GM18498 (cell line): Measurements from ENCODE around the gene PLAC8L1.

Source experiments
- ATAC-seq: cut with Tn5 transposase; IDR thresholded peaks from one replicate; pipeline ENCODE4 v1.9.1; 2021; ENCODE audit warnings: mild to moderate bottlenecking, moderate library complexity; ENCODE audit not compliant: unreplicated experiment

PLAC8L1 gene

GRCh38 chr5:146081556-146081955 is 23.8 kb downstream of the PLAC8L1 start:
- ATAC-seq: no peak

GRCh38 chr5:146079695-146080373 is 25.5 kb downstream of the PLAC8L1 start:
- no peak for ATAC-seq

- no peak for ATAC-seq
These were observed 26.8 kb downstream of the PLAC8L1 start for GRCh38 chr5:146078566-146078965.

- no peak for ATAC-seq
These were observed 28.9 kb downstream of the PLAC8L1 start for GRCh38 chr5:146076455-146076854.

GRCh38 chr5:146076028-146076427 is 29.3 kb downstream of the PLAC8L1 start:
- no peak for ATAC-seq

GRCh38 chr5:146073239-146073900 is 32.0 kb downstream of the PLAC8L1 start:
- no peak for ATAC-seq

- ATAC-seq: no peak
These were observed 32.8 kb downstream of the PLAC8L1 start for GRCh38 chr5:146072595-146072994.

GRCh38 chr5:146071171-146071570 is 34.2 kb downstream of the PLAC8L1 start:
- ATAC-seq: no peak

- no peak for ATAC-seq
These were observed 34.6 kb downstream of the PLAC8L1 start for GRCh38 chr5:146070746-146071145.

GRCh38 chr5:146069780-146070099 is 35.6 kb downstream of the PLAC8L1 start:
- peak; percentile 57 for ATAC-seq

- peak; percentile 80 for ATAC-seq
These were observed 36.2 kb downstream of the PLAC8L1 start for GRCh38 chr5:146068977-146069779.

- no peak for ATAC-seq
These were observed 37.2 kb downstream of the PLAC8L1 start for GRCh38 chr5:146068206-146068605.

- no peak for ATAC-seq
These were observed 38.4 kb downstream of the PLAC8L1 start for GRCh38 chr5:146066968-146067367.

- no peak for ATAC-seq
These were observed 45.2 kb downstream of the PLAC8L1 start for GRCh38 chr5:146060221-146060585.

- no peak for ATAC-seq
These were observed 45.7 kb downstream of the PLAC8L1 start for GRCh38 chr5:146059460-146060220.

GRCh38 chr5:146055432-146055831 is 49.9 kb downstream of the PLAC8L1 start:
- no peak for ATAC-seq

GRCh38 chr5:146052780-146053179 is 52.6 kb downstream of the PLAC8L1 start:
- no peak for ATAC-seq

GRCh38 chr5:146051678-146052077 is 53.7 kb downstream of the PLAC8L1 start:
- ATAC-seq: no peak

GRCh38 chr5:146050086-146050485 is 55.3 kb downstream of the PLAC8L1 start:
- ATAC-seq: no peak

GRCh38 chr5:146049704-146050026 is 55.7 kb downstream of the PLAC8L1 start:
- no peak for ATAC-seq

GRCh38 chr5:146048994-146049703 is 56.2 kb downstream of the PLAC8L1 start:
- ATAC-seq: no peak
